ENCODE data around the gene TPSD1. TPM values are rescaled to one million over a fixed set of nuclear protein-coding genes. Genes with fewer than 3 reads are reported as not detected.

The TPSD1 gene
- total RNA-seq, 4 donors from 2014 or later: 0.52 to 2.8 TPM; not detected in 2

DNA sequence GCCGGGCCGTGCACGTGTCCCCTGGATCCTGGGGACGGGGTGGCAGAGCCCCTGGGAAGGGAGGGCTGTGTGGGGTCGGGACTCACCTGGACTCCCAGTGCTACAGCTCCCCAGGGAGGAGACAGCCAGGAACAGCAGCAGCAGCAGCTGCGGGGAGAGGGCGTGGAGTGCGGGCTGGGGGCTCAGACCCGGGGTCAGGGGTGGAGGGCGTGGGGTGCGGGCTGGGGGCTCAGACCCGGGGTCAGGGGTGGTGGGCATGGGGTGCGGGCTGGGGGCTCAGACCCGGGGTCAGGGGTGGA is 20.7 kb downstream of the TPSD1 start:
- no peaks in the 10 kb centered on the region for H3K27me3 ChIP-seq
- no peak for DNase-seq
- H3K36me3 ChIP-seq: no peaks in the 10 kb centered on the region
- peaks cover 0 to 5% of the 10 kb centered on the region in 2 donors for H3K4me1 ChIP-seq
- intact Hi-C loops (cut with DNase I; ENCODE audit: low total_unique reads): no loop called here
- H3K9me3 ChIP-seq: no peaks in the 10 kb centered on the region
- no peak overlapping the region for H3K27ac ChIP-seq
- TF ChIP-seq POLR2A (IDR thresholded peaks at IDR 0.05): no peak
- TF ChIP-seq, protein P1, sequence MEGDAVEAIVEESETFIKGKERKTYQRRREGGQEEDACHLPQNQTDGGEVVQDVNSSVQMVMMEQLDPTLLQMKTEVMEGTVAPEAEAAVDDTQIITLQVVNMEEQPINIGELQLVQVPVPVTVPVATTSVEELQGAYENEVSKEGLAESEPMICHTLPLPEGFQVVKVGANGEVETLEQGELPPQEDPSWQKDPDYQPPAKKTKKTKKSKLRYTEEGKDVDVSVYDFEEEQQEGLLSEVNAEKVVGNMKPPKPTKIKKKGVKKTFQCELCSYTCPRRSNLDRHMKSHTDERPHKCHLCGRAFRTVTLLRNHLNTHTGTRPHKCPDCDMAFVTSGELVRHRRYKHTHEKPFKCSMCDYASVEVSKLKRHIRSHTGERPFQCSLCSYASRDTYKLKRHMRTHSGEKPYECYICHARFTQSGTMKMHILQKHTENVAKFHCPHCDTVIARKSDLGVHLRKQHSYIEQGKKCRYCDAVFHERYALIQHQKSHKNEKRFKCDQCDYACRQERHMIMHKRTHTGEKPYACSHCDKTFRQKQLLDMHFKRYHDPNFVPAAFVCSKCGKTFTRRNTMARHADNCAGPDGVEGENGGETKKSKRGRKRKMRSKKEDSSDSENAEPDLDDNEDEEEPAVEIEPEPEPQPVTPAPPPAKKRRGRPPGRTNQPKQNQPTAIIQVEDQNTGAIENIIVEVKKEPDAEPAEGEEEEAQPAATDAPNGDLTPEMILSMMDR (IDR thresholded peaks at IDR 0.05): no peak
- H3K4me3 ChIP-seq: no peak overlapping the region

DNA sequence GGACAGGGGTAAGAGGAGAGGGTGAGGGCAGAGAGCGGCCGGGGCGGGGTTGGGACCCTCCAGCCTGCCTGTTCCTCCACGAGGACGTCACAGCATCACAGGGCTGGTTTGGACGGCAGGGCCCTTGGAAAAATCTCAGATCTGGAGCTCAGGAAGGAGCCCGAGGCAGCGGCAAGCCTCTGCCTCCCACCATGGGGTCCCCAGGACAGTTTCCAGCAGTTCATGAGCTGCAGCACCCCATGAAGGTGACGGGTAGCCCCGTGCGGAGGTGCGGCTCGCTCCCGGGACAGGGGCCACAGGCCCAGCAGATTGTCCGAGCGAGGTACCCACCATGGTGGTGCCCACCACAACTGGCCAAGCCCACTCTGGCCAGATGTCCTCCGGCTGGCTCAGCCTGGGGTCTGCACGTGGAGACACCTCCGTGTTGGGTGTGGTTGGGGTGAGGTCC is 21.3 kb downstream of the TPSD1 start:
- TF ChIP-seq, protein P1 (IDR thresholded peaks at IDR 0.05): no peak
- no peak for TF ChIP-seq POLR2A (IDR thresholded peaks at IDR 0.05)
- Histone ChIP-seq H3K36me3 (no peaks in the 10 kb centered on the region), H3K9me3 (no peaks in the 10 kb centered on the region), H3K27me3 (no peaks in the 10 kb centered on the region), H3K27ac (no peak overlapping the region), H3K4me3 (no peak overlapping the region), H3K4me1 (no peaks in the 10 kb centered on the region)
- intact Hi-C loops (cut with DNase I; ENCODE audit: low total_unique reads): no loop called here
- DNase-seq: no peak

DNA sequence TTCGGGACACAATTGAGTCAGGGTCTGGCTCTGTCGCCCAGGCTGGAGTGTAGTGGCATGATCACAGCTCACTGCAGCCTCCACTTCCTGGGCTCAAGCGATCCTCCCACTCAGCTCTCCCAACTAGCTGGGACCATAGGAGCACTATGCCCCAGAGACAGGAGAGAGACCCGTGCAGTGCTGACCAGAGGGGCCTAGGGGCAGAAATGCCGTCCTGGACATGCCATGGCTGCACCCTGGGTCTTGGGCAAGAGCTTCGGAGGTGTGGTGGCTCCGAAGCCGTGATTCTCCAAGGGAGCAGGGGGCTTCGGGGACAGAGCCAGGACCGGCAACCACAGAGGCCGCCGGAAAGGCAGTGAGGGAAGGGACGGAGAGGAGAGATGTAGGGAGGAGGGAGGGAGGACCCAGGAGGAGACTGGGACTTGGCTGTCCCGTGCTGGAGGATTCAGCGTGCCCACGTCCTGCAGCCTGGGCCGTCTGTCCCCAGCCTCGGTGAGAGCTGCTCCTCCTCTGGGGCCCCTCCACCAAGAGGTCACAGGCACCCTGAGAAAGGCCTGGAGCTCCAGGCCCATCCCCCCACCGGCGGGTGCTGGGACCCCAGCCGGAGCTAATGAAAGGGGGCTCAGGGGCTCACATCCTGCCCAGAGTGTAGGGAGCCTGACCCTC is 21.9 kb downstream of the TPSD1 start:
- Histone ChIP-seq H3K4me1 (no peaks in the 10 kb centered on the region), H3K36me3 (no peaks in the 10 kb centered on the region), H3K9me3 (no peaks in the 10 kb centered on the region), H3K27me3 (no peaks in the 10 kb centered on the region), H3K4me3 (no peak overlapping the region), H3K27ac (no peak overlapping the region)
- intact Hi-C loops (cut with DNase I; ENCODE audit: low total_unique reads): no loop called here
- DNase-seq: no peak
- TF ChIP-seq, protein P1 (IDR thresholded peaks at IDR 0.05): no peak
- no peak for TF ChIP-seq POLR2A (IDR thresholded peaks at IDR 0.05)

GRCh38 chr16:1278477-1278876 is 22.6 kb downstream of the TPSD1 start:
- no peaks in the 10 kb centered on the region for H3K36me3 ChIP-seq
- no peaks in the 10 kb centered on the region for H3K9me3 ChIP-seq
- DNase-seq: no peak
- no peak overlapping the region for H3K27ac ChIP-seq
- H3K4me1 ChIP-seq: no peaks in the 10 kb centered on the region
- no peak for TF ChIP-seq POLR2A (IDR thresholded peaks at IDR 0.05)
- intact Hi-C loops (cut with DNase I; ENCODE audit: low total_unique reads): no loop called here
- no peak overlapping the region for H3K4me3 ChIP-seq
- no peaks in the 10 kb centered on the region for H3K27me3 ChIP-seq

- Histone ChIP-seq H3K27ac (no peak overlapping the region), H3K36me3 (no peaks in the 10 kb centered on the region), H3K4me1 (no peaks in the 10 kb centered on the region), H3K4me3 (no peak overlapping the region), H3K9me3 (no peaks in the 10 kb centered on the region), H3K27me3 (no peaks in the 10 kb centered on the region)
- no peak for TF ChIP-seq POLR2A (IDR thresholded peaks at IDR 0.05)
- TF ChIP-seq, protein P1 (IDR thresholded peaks at IDR 0.05): no peak
- no peak for DNase-seq
- intact Hi-C loops (cut with DNase I; ENCODE audit: low total_unique reads): no loop called here
Measured at GRCh38 chr16:1279081-1279944, 23.4 kb downstream of the TPSD1 start.

Measured in uterus (tissue), 4 donors.